ENCODE data around the gene IL10RB.

Gene IL10RB

DNA sequence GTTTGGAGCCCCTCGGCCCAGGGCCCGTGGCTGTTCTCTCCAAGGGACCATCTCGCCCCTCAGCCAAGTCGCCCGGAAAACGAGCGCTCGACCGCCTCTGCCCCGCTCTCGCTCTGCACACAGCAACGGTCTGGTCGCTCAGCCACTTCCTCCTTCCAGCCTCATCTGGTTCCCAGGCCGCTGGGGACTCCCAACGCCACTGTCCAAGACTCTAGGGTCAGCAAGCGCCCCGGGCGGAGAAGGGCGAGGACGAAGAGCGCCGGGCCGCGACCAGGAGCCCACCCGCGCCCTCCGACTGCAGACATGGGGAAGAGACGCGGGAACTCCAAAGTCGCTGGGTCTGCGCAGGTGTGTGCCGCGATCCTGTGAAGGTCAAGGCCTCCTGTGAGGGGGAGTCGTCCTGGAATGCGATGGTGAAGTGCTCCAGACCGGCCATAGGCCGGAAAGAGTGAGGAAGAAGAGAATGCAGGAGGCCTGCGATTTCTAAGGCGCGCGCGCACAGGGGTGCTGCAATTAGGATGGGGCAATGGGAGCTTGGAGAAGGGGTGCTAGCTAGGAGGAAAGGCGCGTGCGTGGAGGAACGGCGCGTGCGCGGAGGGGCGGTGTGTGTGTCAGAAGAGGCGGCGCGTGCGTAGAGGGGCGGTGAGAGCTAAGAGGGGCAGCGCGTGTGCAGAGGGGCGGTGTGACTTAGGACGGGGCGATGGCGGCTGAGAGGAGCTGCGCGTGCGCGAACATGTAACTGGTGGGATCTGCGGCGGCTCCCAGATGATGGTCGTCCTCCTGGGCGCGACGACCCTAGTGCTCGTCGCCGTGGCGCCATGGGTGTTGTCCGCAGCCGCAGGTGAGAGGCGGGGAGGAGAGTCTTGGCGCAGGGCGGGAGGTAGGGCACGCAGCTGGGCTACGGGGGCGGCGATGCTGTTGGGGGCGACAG, 58.4 kb downstream of the IL10RB start, which contains the start of gene IFNAR1:
Gene IFNAR1, plus strand, starts transcription at position 680 of the 931 bp plus-strand sequence. Its CDS starts 86 bp downstream, at position 766.
- Histone ChIP-seq H3K4me1 (ENCODE audit: insufficient read depth, low read length) (peaks cover 14% of the 10 kb centered on the region), H3K9me3 (ENCODE audit: low read length) (no peaks in the 10 kb centered on the region), H3K27ac (ENCODE audit: low read depth, low read length) (peak within 1 kb of the TSS; percentile 100), H3K36me3 (ENCODE audit: insufficient read depth, low read length) (no peaks in the 10 kb centered on the region), H3K4me3 (ENCODE audit: low read depth in 1 of 2, low read length in 2 of 2) (peak within 1 kb of the TSS; percentile 83 to 86), H3K27me3 (ENCODE audit: control insufficient read depth in 1 of 2, insufficient read depth in 2 of 2, low read length in 2 of 2) (no peaks in the 10 kb centered on the region), H3K9ac (ENCODE audit: low read length) (peak within 1 kb of the TSS; percentile 84)

DNA sequence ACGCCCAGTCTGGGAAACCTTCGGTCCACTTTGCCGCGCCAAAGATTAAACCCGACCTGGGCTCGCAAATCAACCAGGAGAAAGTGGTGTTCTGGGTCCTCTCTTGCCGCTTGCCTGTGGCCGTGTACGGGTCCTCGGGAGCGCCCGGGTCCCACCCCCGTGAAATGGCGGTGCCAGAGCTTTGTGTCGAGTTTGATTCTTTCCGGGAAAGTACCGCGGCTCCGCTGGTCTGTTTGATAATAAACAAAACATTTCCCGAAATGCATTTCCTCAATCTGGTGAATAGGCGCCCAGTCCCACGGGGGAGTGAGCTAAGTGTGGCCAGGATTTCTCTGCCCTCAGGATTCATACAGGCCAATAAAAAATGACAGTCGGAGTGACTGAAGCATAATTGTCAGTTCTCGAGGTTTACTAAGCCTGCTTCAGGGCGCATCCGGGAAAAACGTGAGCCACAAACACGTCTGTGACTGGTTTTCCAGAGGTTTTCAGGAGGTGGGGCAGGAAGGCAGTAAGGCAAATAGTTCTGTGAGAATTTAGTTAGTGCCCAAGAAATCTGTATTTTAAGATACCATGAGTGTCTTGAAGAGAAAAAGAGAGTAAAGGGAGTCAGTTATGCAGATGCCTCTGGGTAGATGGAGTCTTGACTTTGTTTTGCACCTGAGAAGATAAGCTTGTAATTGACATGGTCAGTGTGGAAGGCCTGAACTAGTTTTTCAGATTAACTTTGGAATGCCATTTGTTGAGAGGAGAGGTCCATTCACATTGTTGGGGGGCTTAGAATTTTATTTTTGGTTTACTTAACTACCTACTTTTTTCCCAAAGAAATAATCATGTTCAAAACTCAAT, 59.3 kb downstream of the IL10RB start:
- H3K27me3 ChIP-seq (ENCODE audit: control insufficient read depth in 1 of 2, insufficient read depth in 2 of 2, low read length in 2 of 2), result no peaks in the 10 kb centered on the region
- H3K4me3 ChIP-seq (ENCODE audit: low read depth in 1 of 2, low read length in 2 of 2), result peak overlapping the region; percentile 83 to 86
- no peaks in the 10 kb centered on the region for H3K9me3 ChIP-seq (ENCODE audit: low read length)
- H3K4me1 ChIP-seq (ENCODE audit: insufficient read depth, low read length), result peaks cover 14% of the 10 kb centered on the region
- H3K36me3 ChIP-seq (ENCODE audit: insufficient read depth, low read length), result no peaks in the 10 kb centered on the region
- H3K27ac ChIP-seq (ENCODE audit: low read depth, low read length), result peak overlapping the region; percentile 100
- peak overlapping the region; percentile 84 for H3K9ac ChIP-seq (ENCODE audit: low read length)

DNA sequence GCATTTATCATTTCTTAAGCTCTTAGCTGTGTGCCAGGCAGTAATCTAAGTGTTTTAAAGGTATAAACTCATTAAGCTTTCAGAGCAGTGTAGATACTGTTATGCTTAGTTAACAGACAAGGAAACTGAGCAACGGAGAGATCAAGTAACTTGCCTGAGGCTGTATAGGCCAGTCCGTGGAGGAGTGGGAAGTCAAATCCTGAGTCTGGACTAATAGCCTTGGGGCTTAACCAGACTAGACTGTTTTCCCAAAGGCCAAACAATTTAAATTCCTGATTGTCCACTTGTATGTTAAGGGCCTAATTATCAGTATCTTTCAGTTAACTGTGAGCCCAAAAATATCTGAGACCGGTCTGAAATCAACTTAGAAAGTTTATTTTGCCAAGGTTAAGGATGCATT, 61.2 kb downstream of the IL10RB start:
- Histone ChIP-seq H3K9ac (ENCODE audit: low read length) (no peak overlapping the region), H3K27ac (ENCODE audit: low read depth, low read length) (no peak overlapping the region), H3K9me3 (ENCODE audit: low read length) (no peaks in the 10 kb centered on the region), H3K4me1 (ENCODE audit: insufficient read depth, low read length) (peaks cover 14% of the 10 kb centered on the region), H3K36me3 (ENCODE audit: insufficient read depth, low read length) (no peaks in the 10 kb centered on the region), H3K27me3 (ENCODE audit: control insufficient read depth in 1 of 2, insufficient read depth in 2 of 2, low read length in 2 of 2) (no peaks in the 10 kb centered on the region), H3K4me3 (ENCODE audit: low read depth in 1 of 2, low read length in 2 of 2) (no peak overlapping the region)

DNA sequence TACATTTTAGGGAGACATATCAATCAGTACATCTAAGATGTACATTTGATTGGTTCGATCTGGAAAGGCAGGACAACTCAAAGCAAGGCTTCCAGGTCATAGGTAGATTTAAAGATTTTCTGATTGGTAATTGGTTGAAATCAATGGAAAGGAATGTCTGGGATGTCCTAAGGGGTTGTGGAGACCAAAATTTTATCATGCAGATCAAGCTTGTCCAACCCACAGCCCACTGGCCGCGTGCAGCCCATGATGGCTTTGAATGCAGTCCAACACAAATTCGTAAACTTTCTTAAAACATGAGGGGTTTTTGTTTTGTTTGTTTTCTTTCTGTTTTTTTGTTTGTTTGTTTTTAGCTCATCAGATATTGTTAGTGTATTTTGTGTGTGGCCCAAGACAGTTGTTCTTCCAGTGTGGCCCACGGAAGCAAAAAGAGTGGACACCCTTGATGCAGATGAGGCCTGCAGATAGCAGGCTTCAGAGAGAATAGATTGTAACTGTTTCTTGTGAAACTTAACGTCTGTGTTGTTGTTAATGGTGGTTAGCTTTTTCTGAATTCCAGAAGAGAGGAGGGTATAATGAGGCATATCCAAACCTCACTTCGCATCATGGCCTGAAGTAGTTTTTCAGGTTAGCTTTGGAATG, 61.7 kb downstream of the IL10RB start:
- H3K27ac ChIP-seq (ENCODE audit: low read depth, low read length), result no peak overlapping the region
- H3K36me3 ChIP-seq (ENCODE audit: insufficient read depth, low read length), result no peaks in the 10 kb centered on the region
- no peak overlapping the region for H3K9ac ChIP-seq (ENCODE audit: low read length)
- H3K9me3 ChIP-seq (ENCODE audit: low read length), result no peaks in the 10 kb centered on the region
- no peaks in the 10 kb centered on the region for H3K27me3 ChIP-seq (ENCODE audit: control insufficient read depth in 1 of 2, insufficient read depth in 2 of 2, low read length in 2 of 2)
- peaks cover 14% of the 10 kb centered on the region for H3K4me1 ChIP-seq (ENCODE audit: insufficient read depth, low read length)
- H3K4me3 ChIP-seq (ENCODE audit: low read depth in 1 of 2, low read length in 2 of 2), result no peak overlapping the region

DNA sequence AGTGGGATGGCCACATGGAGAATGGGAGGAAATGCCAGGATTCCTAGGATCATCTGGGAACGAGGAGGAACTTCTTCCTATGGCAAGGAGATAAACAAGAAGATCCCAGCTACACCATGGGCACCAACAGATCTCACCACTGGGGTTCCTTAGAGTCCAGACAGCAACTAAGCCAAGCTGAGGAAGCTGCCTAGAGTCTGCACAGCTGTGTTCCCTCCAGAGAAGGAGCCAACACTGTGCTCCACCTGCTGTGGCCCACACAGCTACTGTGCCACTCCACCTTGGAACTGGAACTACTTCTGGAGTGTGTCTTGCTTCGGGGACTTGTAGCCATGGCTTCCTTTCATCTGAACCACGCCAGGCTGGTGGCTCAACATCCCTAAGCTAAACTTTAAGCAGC, 64.6 kb downstream of the IL10RB start:
- Histone ChIP-seq H3K27ac (ENCODE audit: low read depth, low read length) (no peak overlapping the region), H3K4me1 (ENCODE audit: insufficient read depth, low read length) (peaks cover 12% of the 10 kb centered on the region), H3K9ac (ENCODE audit: low read length) (no peak overlapping the region), H3K27me3 (ENCODE audit: control insufficient read depth in 1 of 2, insufficient read depth in 2 of 2, low read length in 2 of 2) (no peaks in the 10 kb centered on the region), H3K4me3 (ENCODE audit: low read depth in 1 of 2, low read length in 2 of 2) (no peak overlapping the region), H3K9me3 (ENCODE audit: low read length) (no peaks in the 10 kb centered on the region), H3K36me3 (ENCODE audit: insufficient read depth, low read length) (peaks cover 4% of the 10 kb centered on the region)

DNA sequence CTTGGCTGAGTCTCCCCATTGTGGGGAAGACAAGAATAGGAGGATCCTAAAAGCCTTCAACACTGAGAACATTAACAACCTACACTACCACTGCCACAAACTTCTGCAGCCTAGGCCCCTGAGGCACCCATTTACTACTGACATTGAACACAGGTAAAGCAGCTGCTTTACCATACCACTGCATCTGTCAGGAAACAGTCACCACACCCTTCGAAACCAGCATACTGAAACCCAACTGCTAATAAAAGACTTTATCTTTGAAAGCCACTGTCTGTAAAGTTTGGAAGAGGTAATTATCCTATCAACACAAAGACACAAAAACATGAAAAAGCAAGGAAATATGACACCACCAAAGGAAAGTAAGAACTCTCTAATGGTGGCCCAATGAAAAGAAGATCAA, 66.0 kb downstream of the IL10RB start:
- H3K4me1 ChIP-seq (ENCODE audit: insufficient read depth, low read length), result no peaks in the 10 kb centered on the region
- H3K9ac ChIP-seq (ENCODE audit: low read length), result no peak overlapping the region
- H3K36me3 ChIP-seq (ENCODE audit: insufficient read depth, low read length), result peaks cover 4% of the 10 kb centered on the region
- H3K4me3 ChIP-seq (ENCODE audit: low read depth in 1 of 2, low read length in 2 of 2), result no peak overlapping the region
- no peak overlapping the region for H3K27ac ChIP-seq (ENCODE audit: low read depth, low read length)
- no peaks in the 10 kb centered on the region for H3K9me3 ChIP-seq (ENCODE audit: low read length)
- no peaks in the 10 kb centered on the region for H3K27me3 ChIP-seq (ENCODE audit: control insufficient read depth in 1 of 2, insufficient read depth in 2 of 2, low read length in 2 of 2)

DNA sequence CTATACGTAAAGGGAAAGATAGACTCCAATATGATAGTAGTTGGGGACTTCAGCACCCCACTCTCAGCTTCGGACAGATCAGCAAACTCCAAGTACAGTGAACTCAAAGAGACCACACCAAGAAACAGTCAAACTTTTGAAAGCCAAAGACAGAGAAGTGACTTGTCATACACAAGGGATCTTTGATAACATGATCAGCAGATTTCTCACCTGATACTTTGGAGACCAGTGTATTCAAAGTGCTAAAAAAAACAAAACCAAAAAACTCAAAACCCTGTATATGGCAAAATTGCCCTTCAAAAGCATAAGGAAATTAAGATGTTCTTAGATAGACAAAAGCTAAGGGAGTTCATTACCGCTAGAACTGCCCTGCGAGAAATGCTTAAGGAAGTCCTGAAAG, 68.0 kb downstream of the IL10RB start:
- Histone ChIP-seq H3K36me3 (ENCODE audit: insufficient read depth, low read length) (peaks cover 4% of the 10 kb centered on the region), H3K4me1 (ENCODE audit: insufficient read depth, low read length) (no peaks in the 10 kb centered on the region), H3K27ac (ENCODE audit: low read depth, low read length) (no peak overlapping the region), H3K27me3 (ENCODE audit: control insufficient read depth in 1 of 2, insufficient read depth in 2 of 2, low read length in 2 of 2) (no peaks in the 10 kb centered on the region), H3K9me3 (ENCODE audit: low read length) (no peaks in the 10 kb centered on the region), H3K9ac (ENCODE audit: low read length) (no peak overlapping the region), H3K4me3 (ENCODE audit: low read depth in 1 of 2, low read length in 2 of 2) (no peak overlapping the region)

DNA sequence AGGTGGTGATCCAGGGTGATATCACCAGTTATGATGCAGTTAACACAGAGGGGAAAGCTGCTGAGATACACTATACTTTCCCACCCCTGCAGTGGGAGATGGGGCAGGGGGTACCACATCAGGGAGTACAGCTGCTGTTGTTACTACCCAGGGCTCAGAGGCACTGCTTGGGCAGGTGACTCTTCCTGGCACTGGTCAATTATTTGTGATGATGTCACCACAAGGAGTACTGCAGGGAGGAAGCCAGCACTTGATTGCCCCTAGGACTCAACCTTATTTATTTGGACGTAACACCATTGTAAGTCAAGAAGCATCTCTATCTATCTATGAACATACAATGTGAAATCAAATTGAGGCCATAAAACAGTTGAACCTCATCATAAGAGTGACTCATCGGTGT, 68.7 kb downstream of the IL10RB start:
- H3K9ac ChIP-seq (ENCODE audit: low read length), result no peak overlapping the region
- no peak overlapping the region for H3K27ac ChIP-seq (ENCODE audit: low read depth, low read length)
- no peak overlapping the region for H3K4me3 ChIP-seq (ENCODE audit: low read depth in 1 of 2, low read length in 2 of 2)
- H3K27me3 ChIP-seq (ENCODE audit: control insufficient read depth in 1 of 2, insufficient read depth in 2 of 2, low read length in 2 of 2), result no peaks in the 10 kb centered on the region
- peaks cover under 1% of the 10 kb centered on the region for H3K4me1 ChIP-seq (ENCODE audit: insufficient read depth, low read length)
- no peaks in the 10 kb centered on the region for H3K9me3 ChIP-seq (ENCODE audit: low read length)
- H3K36me3 ChIP-seq (ENCODE audit: insufficient read depth, low read length), result peaks cover 4% of the 10 kb centered on the region

DNA sequence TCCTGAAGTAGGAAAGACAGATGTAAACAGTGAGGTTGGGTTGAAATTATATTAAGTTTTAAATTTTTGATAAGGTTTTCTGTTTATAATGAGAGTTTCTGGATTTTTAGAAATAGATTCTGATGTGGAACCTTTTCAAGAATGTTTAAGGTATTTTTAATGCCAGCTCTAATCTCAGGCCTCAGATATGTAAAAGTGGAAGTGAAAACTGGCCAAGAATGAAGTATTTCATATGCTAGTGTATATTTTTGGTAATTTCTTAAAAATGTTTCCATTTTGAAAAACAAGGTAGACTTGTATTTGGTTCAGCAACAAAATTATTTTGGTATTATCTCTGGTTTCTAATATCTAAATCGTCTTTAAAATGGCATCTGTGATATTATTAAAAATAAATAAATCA, 73.0 kb downstream of the IL10RB start:
- Histone ChIP-seq H3K27me3 (ENCODE audit: control insufficient read depth in 1 of 2, insufficient read depth in 2 of 2, low read length in 2 of 2) (no peaks in the 10 kb centered on the region), H3K9ac (ENCODE audit: low read length) (no peak overlapping the region), H3K9me3 (ENCODE audit: low read length) (no peaks in the 10 kb centered on the region), H3K4me1 (ENCODE audit: insufficient read depth, low read length) (peaks cover 9% of the 10 kb centered on the region), H3K4me3 (ENCODE audit: low read depth in 1 of 2, low read length in 2 of 2) (no peak overlapping the region), H3K27ac (ENCODE audit: low read depth, low read length) (no peak overlapping the region), H3K36me3 (ENCODE audit: insufficient read depth, low read length) (peaks cover 13% of the 10 kb centered on the region)

DNA sequence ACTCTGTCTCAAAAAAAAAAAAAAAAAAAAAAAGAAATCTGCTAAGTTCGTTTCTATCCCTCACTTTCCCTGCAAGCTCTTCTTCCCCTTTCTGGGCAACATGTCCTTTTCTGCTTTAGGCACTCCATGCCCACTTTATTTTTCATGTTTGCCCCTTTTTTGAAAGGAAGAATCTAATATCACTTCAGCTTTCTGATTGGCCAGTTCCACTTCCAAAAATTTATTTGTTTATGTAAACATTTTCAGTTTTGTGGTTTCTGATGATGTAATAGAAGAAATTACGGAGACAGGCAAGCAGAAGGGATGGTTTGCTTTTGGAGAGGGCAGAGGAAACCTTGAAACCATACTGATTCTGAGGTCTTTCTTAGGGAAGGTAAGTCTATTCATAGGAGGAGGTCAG, 73.8 kb downstream of the IL10RB start:
- Histone ChIP-seq H3K36me3 (ENCODE audit: insufficient read depth, low read length) (peaks cover 13% of the 10 kb centered on the region), H3K27me3 (ENCODE audit: control insufficient read depth in 1 of 2, insufficient read depth in 2 of 2, low read length in 2 of 2) (no peaks in the 10 kb centered on the region), H3K4me1 (ENCODE audit: insufficient read depth, low read length) (peaks cover 9% of the 10 kb centered on the region), H3K27ac (ENCODE audit: low read depth, low read length) (no peak overlapping the region), H3K4me3 (ENCODE audit: low read depth in 1 of 2, low read length in 2 of 2) (no peak overlapping the region), H3K9ac (ENCODE audit: low read length) (no peak overlapping the region), H3K9me3 (ENCODE audit: low read length) (no peaks in the 10 kb centered on the region)

DNA sequence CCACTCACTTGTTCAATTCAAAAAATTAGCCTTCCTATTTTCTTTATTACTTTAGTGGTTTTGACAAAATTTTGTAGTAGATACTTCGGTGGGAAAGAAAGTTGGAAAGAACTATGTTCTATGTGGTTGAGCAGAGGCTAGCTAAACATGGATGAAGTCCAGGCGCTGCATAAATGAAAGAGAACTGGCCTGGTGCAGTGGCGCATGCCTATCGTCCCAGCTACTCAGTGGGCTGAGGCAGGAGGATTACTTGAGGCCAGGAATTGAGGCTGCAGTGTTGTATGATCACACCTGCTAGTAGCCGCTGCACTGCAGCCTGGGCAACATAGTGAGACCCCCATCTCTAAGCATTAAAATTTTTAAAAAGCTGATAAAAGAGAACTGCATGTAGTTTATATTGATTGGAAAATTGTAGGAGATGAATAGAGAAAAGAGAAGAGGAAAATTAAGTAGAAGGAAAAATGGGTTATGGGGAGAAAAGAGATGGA, 79.6 kb downstream of the IL10RB start:
- Histone ChIP-seq H3K9ac (ENCODE audit: low read length) (no peak overlapping the region), H3K27me3 (ENCODE audit: control insufficient read depth in 1 of 2, insufficient read depth in 2 of 2, low read length in 2 of 2) (no peaks in the 10 kb centered on the region), H3K36me3 (ENCODE audit: insufficient read depth, low read length) (peaks cover 19% of the 10 kb centered on the region), H3K9me3 (ENCODE audit: low read length) (no peaks in the 10 kb centered on the region), H3K4me3 (ENCODE audit: low read depth in 1 of 2, low read length in 2 of 2) (no peak overlapping the region), H3K4me1 (ENCODE audit: insufficient read depth, low read length) (no peaks in the 10 kb centered on the region), H3K27ac (ENCODE audit: low read depth, low read length) (no peak overlapping the region)
